HepG2 (cell line): ENCODE data around the gene SPOPL. TPM values are rescaled to one million over a fixed set of nuclear protein-coding genes. Genes with fewer than 3 reads are reported as not detected.

Experiments used
- ATF5 ChIP-seq: sonication (generic); formaldehyde crosslinking; IDR thresholded peaks from 2 replicates; pipeline ENCODE4 v1.4.0; 2020; ENCODE audit warnings: mild to moderate bottlenecking, low read depth, missing genetic modification reagents
- GPN1 ChIP-seq: sonication (generic); formaldehyde crosslinking; IDR thresholded peaks from 2 replicates; pipeline ENCODE4 v1.5.1; 2020; ENCODE audit warnings: missing genetic modification reagents, borderline replicate concordance
- KIAA2018 ChIP-seq: sonication (generic); formaldehyde crosslinking; IDR thresholded peaks from 2 replicates; pipeline ENCODE4 v1.5.0; 2020; ENCODE audit warnings: mild to moderate bottlenecking, missing genetic modification reagents, borderline replicate concordance
- MEIS2 ChIP-seq: sonication (generic); formaldehyde crosslinking; IDR thresholded peaks from 2 replicates; pipeline ENCODE4 v1.9.0; 2021; ENCODE audit warnings: mild to moderate bottlenecking, missing genetic modification reagents
- ZNF619 ChIP-seq: sonication (generic); formaldehyde crosslinking; IDR thresholded peaks from 2 replicates; pipeline ENCODE4 v1.4.0; 2020; ENCODE audit warnings: mild to moderate bottlenecking, missing genetic modification reagents
- polyA plus RNA-seq, 8 experiments: library from polyadenylated mRNA; depleted of rRNA in 3 of 8; stranded (reverse) in 7 of 8; unstranded in 1 of 8; fragments of >200 nt; fragmentation: Illumina TruSeq in 4 of 8; extraction: Trizol in 4 of 8; gene quantifications; 2 replicates each; pipeline versions ENCODE4 v1.2.1 to v1.2.3, GENCODE V29; 2011 to 2016; ENCODE audit warnings: low read depth in 4 of 8, missing spikeins in 1 of 8, mixed read lengths in 1 of 8; ENCODE audit not compliant: insufficient read depth in 1 of 8
- total RNA-seq, 5 experiments: library from RNA; depleted of rRNA; stranded (reverse); fragments of >200 nt; fragmentation: Illumina TruSeq; extraction: Trizol; gene quantifications; 2 replicates each; pipeline ENCODE4 v1.2.3, GENCODE V29; 2016; ENCODE audit warnings: low read depth in 1 of 5

Gene SPOPL
- total and polyA plus RNA-seq, 2 of the 13 experiments (the other 11 are each of a cell fraction or from before 2014, with no cell fraction given): 12.6 to 51.6 TPM

GRCh38 chr2:138589663-138590062, 88.1 kb downstream of the SPOPL start (continued):
- TF ChIP-seq KIAA2018 (CRISPR knock-in tag): no peak
- TF ChIP-seq ATF5: no peak
- no peak for TF ChIP-seq GPN1
- no peak for TF ChIP-seq MEIS2
- no peak for TF ChIP-seq ZNF619 (CRISPR knock-in tag)
